ENCODE measurements around the gene TNNC1. TPM values are rescaled to one million over a fixed set of nuclear protein-coding genes. Genes with fewer than 3 reads are reported as not detected.

TNNC1 gene
- total RNA-seq, 1 experiment from 2014 or later: not detected

GRCh38 chr3:52432691-52433141 is 21.1 kb downstream of the TNNC1 start:
- DNase-seq (ENCODE audit: low read depth): no peak

DNA sequence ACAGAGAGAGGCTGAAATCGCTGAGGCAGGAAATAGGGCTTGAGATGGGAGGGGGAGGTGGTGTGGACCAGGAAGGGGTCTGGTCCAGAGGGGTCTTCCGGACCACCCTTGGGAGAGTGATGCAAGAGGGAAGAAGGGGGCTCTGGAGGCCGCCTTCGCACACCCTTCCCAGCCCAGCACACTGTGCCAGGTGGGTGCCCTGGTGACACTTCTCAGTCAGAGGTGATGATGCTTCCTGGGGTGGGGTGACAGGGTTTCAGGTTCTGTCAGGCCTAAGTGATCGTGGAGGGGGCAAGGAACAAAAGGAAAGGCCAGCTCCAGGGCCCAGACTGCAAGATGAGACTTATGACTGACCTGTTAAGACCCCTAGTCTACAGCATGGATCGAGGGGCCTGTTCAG is 21.6 kb downstream of the TNNC1 start:
- no peak for DNase-seq (ENCODE audit: low read depth)

DNA sequence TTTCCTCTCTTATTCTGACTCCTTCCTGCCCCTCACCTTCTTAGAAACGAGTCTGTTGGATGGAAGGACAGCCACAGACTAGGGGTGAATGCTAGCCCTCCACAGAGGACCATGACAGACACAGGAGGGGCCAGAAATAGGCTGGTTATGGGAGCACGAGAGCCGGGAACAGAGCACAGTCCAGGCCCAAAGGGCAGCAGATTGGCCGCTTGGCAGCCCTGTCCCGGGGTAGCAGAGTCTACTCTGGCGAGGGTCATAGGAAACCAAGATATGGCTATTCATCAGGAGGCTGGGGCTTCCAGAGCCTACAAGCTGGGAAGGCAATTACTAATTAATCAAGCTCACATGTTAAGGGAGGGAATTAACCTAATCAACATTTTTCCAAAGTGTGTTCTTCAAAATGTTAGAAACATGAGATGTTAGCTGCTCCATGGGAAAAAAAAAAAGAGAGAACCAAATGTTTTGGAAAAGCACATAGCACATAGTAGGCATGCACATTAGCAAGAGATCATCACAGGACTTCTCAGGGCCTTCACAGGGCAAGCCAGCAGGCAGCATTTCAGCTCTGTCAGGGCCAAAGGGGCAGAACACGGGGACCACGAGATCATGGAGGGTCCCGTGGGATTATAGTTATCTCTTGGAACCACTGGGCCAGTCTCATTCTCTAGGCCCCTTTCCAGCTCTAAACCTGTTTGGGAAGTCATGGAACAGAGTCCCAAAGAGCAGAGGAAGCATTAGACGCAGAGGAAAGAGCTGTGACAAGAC is 22.2 kb downstream of the TNNC1 start:
- no peak for DNase-seq (ENCODE audit: low read depth)

DNA sequence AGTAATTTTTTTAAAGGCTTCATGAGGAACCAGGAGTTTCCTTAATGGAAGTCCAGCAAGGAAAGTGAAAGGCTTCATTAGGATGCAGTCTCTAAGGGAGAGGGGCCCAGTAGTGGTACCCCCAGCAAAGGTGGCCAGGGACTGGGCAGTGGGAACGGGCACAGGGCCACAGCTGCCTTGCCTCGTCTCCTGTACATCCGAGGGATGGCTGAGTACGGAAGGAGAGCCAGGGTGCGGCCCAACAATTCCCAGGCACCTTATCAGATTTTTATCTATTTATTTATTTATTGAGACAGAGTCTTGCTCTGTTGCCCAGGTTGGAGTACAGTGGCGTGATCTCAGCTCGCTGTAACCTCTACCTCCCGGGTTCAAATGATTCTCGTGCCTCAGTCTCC is 23.4 kb downstream of the TNNC1 start:
- DNase-seq (ENCODE audit: low read depth): no peak

DNA sequence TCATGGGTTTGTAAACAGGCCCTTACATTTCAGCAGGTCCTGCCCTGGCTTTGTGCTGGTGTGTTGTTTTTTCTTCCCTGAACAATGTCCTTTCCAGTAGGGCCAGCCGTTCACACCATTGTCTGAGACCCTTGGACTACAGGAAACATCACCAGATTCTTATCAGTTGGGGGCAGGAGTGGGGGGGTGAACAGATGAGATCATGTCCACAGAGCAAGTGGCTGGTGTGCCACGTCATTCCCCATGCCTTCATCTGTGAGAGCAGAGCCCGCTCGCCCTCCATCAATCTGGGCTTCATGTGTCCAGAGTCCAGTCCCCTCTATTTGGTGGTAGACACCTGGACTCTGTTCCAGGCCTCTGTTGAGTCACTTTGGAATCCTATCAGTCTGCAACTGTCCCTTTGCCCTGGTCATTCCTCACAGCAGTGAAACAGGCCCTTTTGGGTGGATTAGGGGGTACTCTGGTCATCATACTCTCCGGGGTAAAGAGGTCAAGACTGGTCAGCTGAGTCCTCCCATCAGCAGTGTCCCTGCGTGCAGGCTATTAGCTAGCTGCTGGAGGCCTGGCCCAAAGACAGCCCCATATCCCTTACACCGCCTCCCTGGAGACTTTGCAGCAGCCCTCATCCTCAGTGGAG is 23.9 kb downstream of the TNNC1 start:
- peak; percentile 43 for DNase-seq (ENCODE audit: low read depth)

GRCh38 chr3:52429031-52429430 is 24.8 kb downstream of the TNNC1 start:
- DNase-seq (ENCODE audit: low read depth): no peak

GRCh38 chr3:52428151-52429005 is 25.5 kb downstream of the TNNC1 start:
- peak; percentile 43 for DNase-seq (ENCODE audit: low read depth)

- DNase-seq (ENCODE audit: low read depth): no peak
Observed at GRCh38 chr3:52423173-52423572, 30.7 kb downstream of the TNNC1 start.

DNA sequence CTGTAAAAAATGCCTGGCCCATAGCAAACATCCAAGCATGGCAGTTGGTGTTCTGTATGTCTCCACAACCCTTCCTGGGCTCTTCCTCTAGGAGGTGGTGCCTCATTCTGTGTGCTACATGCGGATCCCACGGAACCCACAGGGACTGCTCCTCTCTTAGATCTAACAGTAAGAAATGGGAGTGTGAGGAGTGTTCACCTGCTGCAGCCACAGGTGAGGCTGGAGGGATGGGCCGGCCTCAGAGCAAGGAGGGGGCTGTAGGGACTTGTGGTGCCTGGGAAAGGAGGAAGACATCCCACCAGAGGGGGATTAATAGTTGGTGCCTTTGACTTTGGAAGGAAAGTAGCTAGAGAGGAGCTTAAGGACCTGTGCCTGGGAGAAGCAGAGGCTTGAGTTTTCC is 31.2 kb downstream of the TNNC1 start:
- DNase-seq (ENCODE audit: low read depth): no peak

DNA sequence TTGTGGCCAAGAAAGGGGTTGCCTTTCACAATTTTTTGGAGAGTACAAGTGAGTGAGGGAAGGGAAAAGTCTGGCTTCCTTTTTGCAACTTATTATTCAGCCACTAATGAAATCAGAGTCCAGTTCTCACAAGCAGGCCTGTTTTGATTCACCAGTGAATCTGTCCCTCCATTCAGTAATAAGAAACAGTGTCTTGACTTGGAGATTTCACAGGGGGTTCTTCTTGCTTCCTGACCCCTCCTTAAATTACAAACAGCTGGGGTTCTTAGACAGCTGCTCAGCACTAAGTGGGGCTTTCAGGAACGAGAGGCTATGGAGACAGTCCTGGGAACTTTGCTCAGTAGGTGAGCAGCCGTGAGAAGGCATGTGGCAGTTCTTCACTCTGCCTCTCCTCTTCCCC is 33.5 kb downstream of the TNNC1 start:
- no peak for DNase-seq (ENCODE audit: low read depth)

DNA sequence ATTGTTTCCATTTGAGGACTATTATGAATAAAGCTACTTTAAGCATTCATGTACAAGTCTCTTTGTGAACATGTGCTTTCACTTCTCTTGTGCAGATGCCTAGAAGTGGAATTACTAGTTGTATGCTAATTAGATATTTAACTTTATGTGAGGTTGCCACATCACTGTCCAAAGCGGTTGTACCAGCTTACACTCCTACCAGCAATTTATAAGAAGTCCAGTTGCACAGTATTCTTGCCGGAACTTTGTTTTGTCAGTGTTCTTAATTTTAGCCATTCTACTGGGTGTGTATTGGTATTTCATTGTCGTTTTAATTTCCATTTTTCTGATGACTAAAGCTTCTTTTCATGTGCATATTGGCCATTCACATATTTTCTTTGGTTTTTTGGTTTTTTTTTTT is 38.0 kb downstream of the TNNC1 start:
- no peak for DNase-seq (ENCODE audit: low read depth)

- no peak for DNase-seq (ENCODE audit: low read depth)
Observed at GRCh38 chr3:52408466-52408865, 45.4 kb downstream of the TNNC1 start.

DNA sequence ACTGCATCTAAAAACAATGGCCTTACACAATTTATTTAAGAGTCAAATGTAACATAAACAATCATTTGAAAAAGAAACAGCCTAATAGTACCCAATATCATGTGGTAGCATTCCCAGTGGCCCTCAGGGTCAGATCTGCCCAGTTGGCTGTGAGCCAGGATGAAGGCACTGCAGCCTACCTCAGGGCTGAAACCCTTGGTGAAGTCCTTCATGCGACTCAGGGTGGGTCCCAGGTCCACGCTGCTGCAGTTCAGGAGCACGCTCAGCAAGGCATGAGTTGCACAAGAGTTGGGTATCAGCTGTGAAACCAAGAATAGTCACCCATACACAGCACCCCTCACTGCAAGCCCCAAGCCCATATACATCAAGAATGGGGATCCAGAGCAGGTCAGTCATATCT is 46.1 kb downstream of the TNNC1 start:
- DNase-seq (ENCODE audit: low read depth): no peak

DNA sequence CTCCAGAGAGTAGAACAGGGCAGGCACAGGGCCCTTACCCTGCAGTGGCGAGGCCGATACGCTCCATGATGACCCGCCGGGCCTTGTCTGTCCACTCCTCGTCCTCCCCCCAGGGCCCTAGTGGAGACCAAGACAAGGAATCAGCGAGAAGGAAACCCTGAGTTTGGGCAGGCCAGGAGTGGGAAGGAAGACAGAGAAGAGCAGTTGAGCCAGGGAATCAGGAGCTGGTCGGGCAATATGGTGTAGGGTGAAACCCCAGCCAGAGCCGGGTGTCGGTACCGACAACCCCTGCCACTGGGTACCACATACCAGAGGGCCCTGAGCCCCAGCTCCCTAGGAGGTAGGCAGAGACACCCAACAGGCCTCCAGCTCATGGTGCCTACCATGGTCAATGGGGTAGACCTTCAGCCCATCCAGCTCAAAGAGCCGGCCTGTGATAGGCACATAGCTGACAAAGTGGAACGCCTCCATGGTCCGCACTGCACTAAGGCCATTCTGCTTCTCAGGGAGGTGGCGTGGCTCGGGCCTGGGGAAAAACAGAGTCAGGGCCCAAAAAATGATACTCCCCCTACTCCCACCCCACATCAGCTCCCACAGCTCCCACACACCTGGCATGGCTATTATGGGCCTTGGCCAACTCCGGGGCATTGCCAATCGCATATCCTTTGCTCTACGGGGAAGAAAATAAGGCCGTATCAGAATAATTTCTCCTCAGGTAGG is 46.9 kb downstream of the TNNC1 start:
- DNase-seq (ENCODE audit: low read depth): no peak

- no peak for DNase-seq (ENCODE audit: low read depth)
Observed at GRCh38 chr3:52406231-52406661, 47.6 kb downstream of the TNNC1 start.

DNA sequence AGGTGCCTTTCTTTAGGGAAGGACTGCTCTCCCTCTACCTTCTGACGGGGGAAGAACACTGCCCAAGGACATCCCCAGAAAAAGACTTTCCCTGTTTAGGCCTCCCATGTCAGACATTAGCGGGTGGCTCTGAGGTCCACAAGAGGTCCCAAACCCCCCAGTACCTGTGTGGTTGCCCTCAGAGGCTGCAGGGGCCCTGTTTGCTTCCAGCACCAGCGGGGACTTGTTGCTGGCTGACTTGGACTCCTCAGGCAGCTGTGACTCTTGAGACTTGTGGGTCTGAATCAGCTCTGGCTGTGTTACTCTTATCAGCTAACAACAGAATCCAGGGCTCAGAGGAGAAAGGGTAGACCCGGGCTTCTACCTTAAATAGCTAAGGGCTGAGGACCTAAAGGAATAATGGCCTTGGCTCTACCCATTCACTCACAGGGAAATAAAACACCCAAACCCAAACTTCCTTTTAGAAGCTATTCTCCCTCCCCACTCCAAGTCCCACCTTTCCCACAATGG is 48.2 kb downstream of the TNNC1 start:
- DNase-seq (ENCODE audit: low read depth): no peak

DNA sequence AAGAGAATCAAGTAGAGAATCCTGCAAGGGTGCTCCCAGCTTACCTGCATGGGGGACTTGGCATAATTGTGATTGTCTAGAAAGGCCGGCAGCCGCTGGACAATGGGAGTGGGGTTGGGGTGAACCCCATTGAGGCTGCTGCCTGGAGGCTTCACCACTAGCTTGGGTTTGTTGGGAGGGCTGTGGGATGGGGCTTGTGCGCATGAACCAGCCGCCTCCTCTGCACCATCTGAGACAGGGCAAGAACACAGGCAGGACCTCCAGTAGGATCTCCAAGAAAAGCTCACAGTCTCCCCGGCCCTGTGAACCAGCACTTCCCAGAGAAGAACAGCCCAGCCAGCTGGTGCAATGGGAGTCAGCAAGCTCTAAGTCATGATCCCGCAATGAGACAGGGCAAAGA is 48.8 kb downstream of the TNNC1 start:
- DNase-seq (ENCODE audit: low read depth): no peak

DNA sequence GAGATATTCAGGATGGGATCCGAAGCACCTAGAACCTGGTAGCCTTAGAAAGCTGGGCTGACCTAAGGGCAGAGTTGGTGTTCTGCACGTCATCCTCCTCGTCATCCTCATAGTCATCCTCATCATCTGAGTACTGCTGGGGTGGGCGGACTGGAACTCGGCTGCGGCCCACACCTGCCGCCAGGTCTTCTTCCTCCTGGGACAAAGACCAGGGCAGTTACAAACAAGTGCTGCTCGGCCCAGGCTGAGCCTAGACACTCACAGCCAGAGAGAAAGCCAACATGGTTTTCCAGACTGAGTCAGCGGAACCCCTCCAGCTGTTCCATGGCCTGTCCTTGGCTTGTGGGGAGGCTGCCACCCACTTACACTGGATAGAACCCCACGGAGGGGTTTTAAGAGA is 49.5 kb downstream of the TNNC1 start:
- DNase-seq (ENCODE audit: low read depth): no peak

DNA sequence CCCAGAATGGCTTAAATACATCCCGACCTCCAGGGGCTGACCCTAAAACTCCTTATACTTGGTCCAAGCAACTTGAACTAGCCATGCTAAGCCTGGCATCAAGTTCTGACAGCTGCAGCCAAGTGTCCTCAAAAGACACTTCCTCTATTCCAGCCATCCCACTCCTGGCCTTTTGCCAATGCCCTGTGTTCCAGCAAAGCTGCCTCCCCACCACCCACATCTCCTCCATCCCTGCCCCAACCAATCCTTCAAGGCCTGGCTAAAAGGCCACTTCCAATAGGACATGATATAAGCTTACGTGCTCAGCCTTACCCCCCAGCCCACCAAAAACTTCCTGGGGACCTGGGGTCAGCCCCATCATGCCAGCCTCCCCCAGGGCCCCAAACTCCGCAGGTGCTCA is 49.9 kb downstream of the TNNC1 start:
- DNase-seq (ENCODE audit: low read depth): no peak

DNA sequence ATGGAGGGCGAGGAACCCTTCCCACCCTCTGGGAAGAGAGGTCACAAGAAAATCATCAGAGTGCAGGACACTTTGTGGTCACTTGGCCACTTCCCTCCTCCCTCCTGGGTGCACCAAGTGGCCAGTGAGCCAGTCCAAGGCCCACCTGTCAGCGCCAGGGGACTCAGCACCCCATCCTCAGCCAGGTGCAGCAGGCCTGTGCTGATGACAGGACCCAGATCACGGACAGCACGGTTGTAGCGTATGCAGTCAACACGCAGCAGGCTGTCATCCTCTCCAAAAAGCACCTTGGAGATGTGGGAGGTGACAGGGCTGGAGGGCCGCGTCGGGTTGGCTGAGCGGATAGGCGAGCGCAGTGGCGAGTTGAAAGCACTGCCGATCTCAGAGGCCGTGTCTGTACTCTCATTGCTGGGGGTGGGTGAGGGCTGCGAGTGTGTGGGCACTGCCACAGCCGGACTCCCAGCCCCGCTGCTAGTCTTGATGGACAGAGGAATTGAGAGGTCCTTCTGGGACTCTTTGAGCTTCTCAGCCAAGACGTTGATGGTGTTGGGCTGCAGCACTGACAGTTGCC is 50.5 kb downstream of the TNNC1 start:
- no peak for DNase-seq (ENCODE audit: low read depth)

- DNase-seq (ENCODE audit: low read depth): no peak
Observed at GRCh38 chr3:52402706-52403270, 51.1 kb downstream of the TNNC1 start.
